Osteoblast (primary cell): Measurements from ENCODE around the gene FBLN5. TPM values are rescaled to one million over a fixed set of nuclear protein-coding genes. Genes with fewer than 3 reads are reported as not detected.

Experiments
- DNase-seq: peaks from one replicate; pipeline ENCODE4 v3.0.0; 2011; ENCODE audit warnings: low spot score, mixed read lengths; ENCODE audit not compliant: insufficient read length; ENCODE audit errors: missing footprints
- H2AFZ ChIP-seq: 2 replicates; pipeline ENCODE4 v1.6.0; 2011; ENCODE audit warnings: mild to moderate bottlenecking, low read length
- H3K27ac ChIP-seq: 2 replicates; pipeline ENCODE4 v1.5.1; 2011; ENCODE audit warnings: mild to moderate bottlenecking, low read depth, low read length, moderate library complexity
- H3K27me3 ChIP-seq: 2 replicates; pipeline ENCODE4 v1.6.0; 2012; ENCODE audit warnings: mild to moderate bottlenecking, control low read depth, inconsistent platforms, low read length, moderate library complexity; ENCODE audit not compliant: insufficient read depth
- H3K36me3 ChIP-seq: 2 replicates; pipeline ENCODE4 v1.5.1; 2011; ENCODE audit warnings: mild to moderate bottlenecking, low read length, control low read depth, moderate library complexity; ENCODE audit not compliant: insufficient read depth
- H3K4me1 ChIP-seq: 2 replicates; pipeline ENCODE4 v1.5.1; 2011; ENCODE audit warnings: mild to moderate bottlenecking, low read length, control low read depth, moderate library complexity; ENCODE audit not compliant: insufficient read depth
- H3K4me2 ChIP-seq: 2 replicates; pipeline ENCODE4 v1.6.0; 2011; ENCODE audit warnings: mild to moderate bottlenecking, low read length; ENCODE audit not compliant: insufficient read depth
- H3K4me3 ChIP-seq: fragments of 200-600 bp; sonication (generic); 3 replicates; pipeline ENCODE4 v1.5.1; 2012; ENCODE audit warnings: mild to moderate bottlenecking, low read length, inconsistent platforms; ENCODE audit not compliant: insufficient read depth
- H3K79me2 ChIP-seq: 2 replicates; pipeline ENCODE4 v1.6.0; 2012; ENCODE audit warnings: mild to moderate bottlenecking, low read length, control low read depth, inconsistent platforms; ENCODE audit not compliant: insufficient read depth
- H3K9me3 ChIP-seq: 2 replicates; pipeline ENCODE4 v1.5.1; 2011; ENCODE audit warnings: low read depth, low read length, control low read depth
- H4K20me1 ChIP-seq: 2 replicates; pipeline ENCODE4 v1.6.0; 2012; ENCODE audit warnings: mild to moderate bottlenecking, low read length, control low read depth; ENCODE audit not compliant: insufficient read depth
- CTCF ChIP-seq: IDR thresholded peaks from 2 replicates; pipeline ENCODE4 v1.5.1; 2011; ENCODE audit warnings: mild to moderate bottlenecking, low read depth, low read length, moderate library complexity; ENCODE audit errors: extremely low read depth
- total RNA-seq: library from RNA; depleted of rRNA; stranded (reverse); fragments of >200 nt; gene quantifications from 2 replicates; pipeline ENCODE4 v1.2.3, GENCODE V29; 2012

The FBLN5 gene
- total RNA-seq, 1 donor: 22.1 TPM

- Histone ChIP-seq H3K9me3 (no peaks in the 10 kb centered on the region), H3K4me1 (no peaks in the 10 kb centered on the region), H3K27ac (no peak overlapping the region), H3K36me3 (no peaks in the 10 kb centered on the region), H2AFZ (peak overlapping the region; percentile 29), H3K4me3 (no peak overlapping the region), H4K20me1 (no peaks in the 10 kb centered on the region), H3K4me2 (no peak overlapping the region), H3K79me2 (no peaks in the 10 kb centered on the region), H3K27me3 (no peaks in the 10 kb centered on the region)
- no peak for TF ChIP-seq CTCF
- DNase-seq: no peak
These were observed 35.5 kb downstream of the FBLN5 start for GRCh38 chr14:91912035-91912434.

GRCh38 chr14:91911474-91912032, 35.9 kb downstream of the FBLN5 start:
- Histone ChIP-seq H3K79me2 (no peaks in the 10 kb centered on the region), H3K27ac (no peak overlapping the region), H3K9me3 (no peaks in the 10 kb centered on the region), H3K4me1 (no peaks in the 10 kb centered on the region), H2AFZ (peak overlapping the region; percentile 29), H3K4me3 (no peak overlapping the region), H4K20me1 (no peaks in the 10 kb centered on the region), H3K27me3 (no peaks in the 10 kb centered on the region), H3K36me3 (no peaks in the 10 kb centered on the region), H3K4me2 (no peak overlapping the region)
- TF ChIP-seq CTCF: peak; percentile 71
- peak; percentile 87 for DNase-seq

GRCh38 chr14:91910196-91910595, 37.3 kb downstream of the FBLN5 start:
- no peak overlapping the region for H3K27ac ChIP-seq
- H2AFZ ChIP-seq: no peak overlapping the region
- no peaks in the 10 kb centered on the region for H3K4me1 ChIP-seq
- H3K36me3 ChIP-seq: no peaks in the 10 kb centered on the region
- H3K4me3 ChIP-seq: no peak overlapping the region
- no peak overlapping the region for H3K4me2 ChIP-seq
- no peak for TF ChIP-seq CTCF
- H3K79me2 ChIP-seq: no peaks in the 10 kb centered on the region
- no peaks in the 10 kb centered on the region for H3K27me3 ChIP-seq
- H4K20me1 ChIP-seq: no peaks in the 10 kb centered on the region
- H3K9me3 ChIP-seq: no peaks in the 10 kb centered on the region
- DNase-seq: no peak

GRCh38 chr14:91906374-91906773, 41.1 kb downstream of the FBLN5 start:
- peaks cover 5% of the 10 kb centered on the region for H3K4me1 ChIP-seq

More at GRCh38 chr14:91906374-91906773, 41.1 kb downstream of the FBLN5 start:
- H3K79me2 ChIP-seq: no peaks in the 10 kb centered on the region
- H2AFZ ChIP-seq: no peak overlapping the region
- DNase-seq: peak; percentile 19
- no peak overlapping the region for H3K4me2 ChIP-seq
- no peak for TF ChIP-seq CTCF
- H3K27me3 ChIP-seq: no peaks in the 10 kb centered on the region
- no peaks in the 10 kb centered on the region for H3K36me3 ChIP-seq
- H4K20me1 ChIP-seq: no peaks in the 10 kb centered on the region
- no peaks in the 10 kb centered on the region for H3K9me3 ChIP-seq
- no peak overlapping the region for H3K27ac ChIP-seq
- no peak overlapping the region for H3K4me3 ChIP-seq
